Activated CD8-positive, alpha-beta memory T cell treated with anti-CD3 and anti-CD28 coated beads for 24 hours (primary cell): ENCODE measurements around the gene TIPARP.
"Not testable (repeated sequence)": the region's sequence is repeated elsewhere in the genome, so short reads cannot be mapped to it uniquely, and the experiment has no call there.

ENCODE experiments used
- DNase-seq: peaks from one replicate; pipeline ENCODE4 v3.0.0-alpha.2; 2020

The TIPARP gene

DNA sequence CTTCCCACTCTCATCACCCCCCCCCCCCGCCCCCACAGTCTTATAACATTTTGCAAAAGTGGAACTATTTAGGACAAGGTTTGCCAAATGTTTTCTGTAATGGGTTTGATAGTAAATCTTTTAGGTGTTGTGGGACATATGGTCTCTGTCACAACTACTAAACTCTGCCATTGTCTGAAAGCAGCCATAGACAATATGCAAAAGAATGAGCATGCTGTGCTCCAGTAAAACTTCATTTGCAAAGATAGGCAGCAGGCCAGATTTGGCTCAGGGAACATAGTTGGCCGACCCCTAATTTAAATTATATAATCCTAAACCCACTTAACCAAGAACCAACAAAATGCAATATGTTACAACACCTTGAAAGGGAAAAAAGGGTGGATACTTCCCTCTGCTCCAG, 46.4 kb downstream of the TIPARP start:
- no peak for DNase-seq

DNA sequence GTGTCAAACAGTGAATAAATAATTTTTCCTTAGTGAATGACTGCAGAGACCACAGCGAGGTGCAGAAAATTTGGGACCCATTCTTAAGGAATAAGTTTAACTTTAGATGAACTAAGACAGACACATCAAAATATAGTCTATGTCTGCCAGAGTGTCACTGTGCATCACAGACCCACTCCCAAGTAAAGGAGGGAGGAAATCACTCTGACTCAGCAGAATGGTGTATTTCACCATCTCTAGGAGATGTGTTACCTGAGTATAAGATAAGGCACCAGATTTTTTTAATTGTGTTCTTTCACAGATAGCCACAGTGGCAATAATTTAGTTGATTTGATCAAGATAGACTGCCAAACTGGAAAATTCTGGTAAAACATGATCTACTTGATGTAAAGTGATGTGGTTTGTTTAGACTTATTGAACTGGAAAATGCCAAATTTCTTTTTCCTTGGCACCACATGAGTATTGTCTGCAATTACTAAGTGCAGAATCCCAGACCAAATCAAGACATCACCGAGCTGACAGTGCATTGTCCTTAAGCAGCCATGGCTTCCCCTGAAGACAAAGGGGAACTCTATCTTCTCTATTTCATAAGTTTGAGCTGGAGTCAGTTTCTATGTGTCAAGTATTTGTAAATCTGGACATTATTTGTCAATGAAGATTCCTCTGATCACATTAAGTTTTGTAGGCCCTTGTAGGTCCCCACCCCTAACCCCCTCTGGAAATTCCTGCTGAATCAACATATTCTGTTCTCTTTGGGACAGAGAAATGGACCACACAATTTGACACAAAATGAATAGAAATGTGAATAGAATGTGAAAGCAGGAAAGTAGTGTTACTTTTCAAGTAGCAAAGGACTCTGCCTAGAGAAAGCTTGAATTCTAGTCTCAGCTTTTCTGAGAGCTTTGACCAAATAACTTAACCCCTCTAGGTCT, 47.6 kb downstream of the TIPARP start:
- no peak for DNase-seq

GRCh38 chr3:156723182-156723619, 48.8 kb downstream of the TIPARP start:
- no peak for DNase-seq

DNA sequence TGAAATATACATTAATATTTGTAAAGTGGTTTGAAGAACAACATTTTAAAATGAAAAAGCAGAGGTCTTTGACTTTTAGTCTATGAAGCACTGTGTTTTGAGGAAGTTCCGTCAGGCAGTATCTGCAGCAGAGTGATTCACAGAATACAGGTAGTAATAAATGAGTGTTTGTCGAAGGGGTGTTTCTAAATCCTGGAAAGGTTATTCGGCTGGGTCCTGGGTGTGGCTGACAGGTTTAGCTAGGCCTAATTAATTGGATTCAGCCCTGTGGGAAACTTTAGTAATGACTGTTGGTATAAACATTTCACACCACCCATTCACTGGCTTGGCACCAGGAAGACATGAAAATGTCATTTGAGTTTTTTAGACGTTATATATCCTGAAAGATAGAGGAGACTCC, 51.3 kb downstream of the TIPARP start:
- no peak for DNase-seq

GRCh38 chr3:156726456-156726855, 52.1 kb downstream of the TIPARP start:
- DNase-seq: no peak

DNA sequence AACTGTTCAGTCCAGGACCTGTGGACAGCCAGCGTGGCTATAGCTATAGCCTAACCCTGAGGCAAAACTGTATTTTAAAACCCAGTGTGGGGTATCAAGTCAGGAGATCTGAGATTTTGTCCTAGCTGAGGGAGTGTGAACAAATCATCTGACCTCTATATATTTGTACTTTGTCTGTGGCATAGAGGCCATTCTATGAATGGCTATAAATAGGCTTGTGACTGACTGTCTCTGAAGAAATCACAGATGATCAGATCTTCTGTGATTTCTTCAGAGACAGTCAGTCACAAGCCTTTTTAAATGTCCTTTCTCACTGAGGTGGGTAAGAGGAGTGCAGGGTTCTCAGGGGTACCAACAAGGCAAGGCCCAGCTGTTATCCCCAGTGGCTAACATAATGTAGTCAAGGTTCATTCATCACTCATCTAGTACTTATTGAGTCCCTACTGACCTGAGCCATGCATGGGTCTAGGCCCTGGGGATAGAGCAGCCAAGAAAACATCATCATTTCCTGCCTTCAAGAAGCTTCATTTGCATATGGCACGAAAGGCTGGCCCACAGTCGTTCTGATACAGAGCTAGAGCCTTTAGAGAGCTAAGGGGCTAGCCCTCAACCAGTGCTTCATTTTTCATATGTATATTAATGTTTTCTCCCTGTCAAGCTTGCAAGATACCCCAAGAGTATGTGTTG, 53.3 kb downstream of the TIPARP start:
- DNase-seq: no peak

- no peak for DNase-seq
Observed at GRCh38 chr3:156728267-156728985, 54.0 kb downstream of the TIPARP start.

GRCh38 chr3:156729460-156730179, 55.2 kb downstream of the TIPARP start:
- no peak for DNase-seq

- DNase-seq: no peak
Observed at GRCh38 chr3:156731813-156732212, 57.4 kb downstream of the TIPARP start.

- DNase-seq: no peak
Observed at GRCh38 chr3:156732261-156732660, 57.9 kb downstream of the TIPARP start.

GRCh38 chr3:156732715-156733421, 58.5 kb downstream of the TIPARP start:
- DNase-seq: no peak

GRCh38 chr3:156734661-156735060, 60.3 kb downstream of the TIPARP start:
- DNase-seq: not testable (repeated sequence)

GRCh38 chr3:156735471-156735870, 61.1 kb downstream of the TIPARP start:
- DNase-seq: no peak

GRCh38 chr3:156737049-156737448, 62.7 kb downstream of the TIPARP start:
- not testable (repeated sequence) for DNase-seq

DNA sequence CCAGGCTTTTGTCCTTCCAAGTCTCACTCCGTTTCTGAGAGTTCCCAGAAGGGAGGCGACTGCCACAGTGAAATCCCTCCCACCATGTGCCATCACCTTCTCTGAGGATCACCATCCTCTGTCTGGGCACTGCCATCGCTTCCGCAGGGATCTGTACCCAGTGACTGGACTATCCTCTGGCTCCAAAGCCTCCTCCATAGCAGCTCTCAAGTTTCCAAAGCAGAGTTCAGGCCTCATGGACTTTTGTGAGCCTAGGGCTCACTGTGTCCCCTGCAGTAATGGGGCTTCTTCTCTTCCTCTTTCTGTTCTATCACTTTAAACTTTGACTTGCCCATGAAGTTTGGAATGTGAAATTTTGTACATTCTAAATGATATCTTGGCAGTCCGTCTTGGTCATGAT, 63.9 kb downstream of the TIPARP start:
- DNase-seq: no peak

DNA sequence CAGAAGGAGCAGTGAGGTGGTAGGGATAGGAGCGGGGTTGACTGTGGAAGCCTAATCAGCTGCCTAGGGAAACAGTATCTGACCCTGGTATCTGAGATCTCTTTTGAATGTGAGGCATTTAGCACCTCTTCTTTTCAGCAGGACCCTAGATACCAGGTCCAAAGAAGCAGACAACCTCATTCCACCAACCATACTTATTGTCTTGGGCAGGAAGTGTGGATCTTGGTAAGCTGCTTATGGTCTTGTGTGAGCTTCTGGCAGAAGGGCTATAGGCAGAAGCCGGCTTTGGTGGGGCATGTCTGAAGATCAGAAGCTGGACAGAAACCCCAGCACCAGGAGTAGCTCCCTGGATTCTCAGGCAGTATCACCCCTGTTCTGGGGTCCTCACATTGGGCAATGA, 65.6 kb downstream of the TIPARP start:
- no peak for DNase-seq

DNA sequence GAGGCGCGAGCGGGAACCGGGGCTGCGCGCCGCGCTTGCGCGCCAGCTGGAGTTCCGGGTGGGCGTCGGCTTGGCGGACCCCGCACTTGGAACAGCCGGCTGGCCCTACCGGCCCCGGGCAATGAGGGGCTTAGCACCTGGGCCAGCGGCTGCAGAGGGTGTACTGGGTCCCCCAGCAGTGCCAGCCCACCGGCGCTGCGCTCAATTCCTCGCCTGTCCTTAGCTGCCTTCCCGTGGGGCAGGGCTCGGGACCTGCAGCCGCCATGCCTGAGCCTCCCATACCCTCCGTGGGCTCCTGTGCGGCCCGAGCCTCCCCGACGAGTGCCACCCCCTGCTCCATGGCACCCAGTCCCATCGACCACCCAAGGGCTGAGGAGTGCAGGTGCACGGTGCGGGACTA, 66.2 kb downstream of the TIPARP start:
- DNase-seq: not testable (repeated sequence)

DNA sequence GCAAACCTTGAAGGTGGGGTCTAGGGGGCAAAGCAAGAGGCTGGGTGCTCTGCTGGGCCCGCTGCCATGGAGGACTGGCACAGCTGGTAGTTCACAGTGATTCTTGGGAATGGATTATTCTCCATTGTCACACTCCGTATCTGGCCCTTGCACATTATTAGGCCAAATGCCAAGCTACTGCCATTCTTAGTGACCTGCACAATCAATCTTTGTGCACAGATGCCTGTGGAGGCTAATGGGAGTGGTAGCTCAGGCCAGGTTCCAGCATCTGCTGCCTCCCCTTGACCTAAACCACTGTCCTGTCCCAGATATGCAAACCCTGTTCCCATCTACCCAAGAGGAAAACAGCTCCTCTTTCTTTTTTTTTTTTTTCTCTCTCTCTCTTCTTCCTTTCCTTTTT, 67.5 kb downstream of the TIPARP start:
- DNase-seq: no peak

- DNase-seq: no peak
Observed at GRCh38 chr3:156742401-156742800, 68.0 kb downstream of the TIPARP start.

DNA sequence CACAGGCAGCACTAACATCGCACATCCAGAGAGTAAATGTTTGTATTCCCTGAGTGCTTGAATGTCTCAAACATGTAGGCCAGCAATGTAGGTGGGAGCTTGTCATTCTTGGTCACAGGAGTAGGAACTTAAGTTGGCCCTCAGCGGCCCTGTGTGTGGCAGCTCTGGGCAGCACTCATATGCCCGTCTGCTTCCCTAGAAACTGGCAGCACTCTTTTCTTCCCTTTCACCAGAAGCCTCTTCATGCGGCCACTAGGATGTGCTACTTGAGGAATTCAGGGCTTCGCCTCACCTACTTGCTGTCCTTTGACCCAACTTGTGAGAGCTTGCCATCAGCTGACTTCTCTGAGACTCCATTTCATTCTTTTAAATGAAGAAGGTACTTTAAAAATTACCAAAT, 69.5 kb downstream of the TIPARP start:
- no peak for DNase-seq

- DNase-seq: no peak
Observed at GRCh38 chr3:156744631-156745030, 70.2 kb downstream of the TIPARP start.

- DNase-seq: no peak
Observed at GRCh38 chr3:156745766-156746165, 71.4 kb downstream of the TIPARP start.
